Esophagus squamous epithelium (tissue), 4 donors: ENCODE measurements around the gene STS.
"Not testable (repeated sequence)": the region's sequence is repeated elsewhere in the genome, so short reads cannot be mapped to it uniquely, and the experiment has no call there.

Source experiments
- POLR2A ChIP-seq, 4 donors: fragments of 450-650 bp; IDR thresholded peaks; one replicate each; pipeline ENCODE4 v1.6.1; 2017; ENCODE audit warnings: antibody characterized with exemption in 4 of 4, mild to moderate bottlenecking in 4 of 4, moderate library complexity in 3 of 4
- TF ChIP-seq, protein P1 (sequence below), 6 experiments: fragments of 450-650 bp in 4 of 6; fragments of 200-600 bp in 2 of 6; sonication (generic) in 2 of 6; IDR thresholded peaks; one replicate each; pipeline ENCODE4 v1.5.1; 2016 to 2019; ENCODE audit warnings: antibody characterized with exemption in 6 of 6, mild to moderate bottlenecking in 4 of 6, moderate library complexity in 4 of 6

DNA sequence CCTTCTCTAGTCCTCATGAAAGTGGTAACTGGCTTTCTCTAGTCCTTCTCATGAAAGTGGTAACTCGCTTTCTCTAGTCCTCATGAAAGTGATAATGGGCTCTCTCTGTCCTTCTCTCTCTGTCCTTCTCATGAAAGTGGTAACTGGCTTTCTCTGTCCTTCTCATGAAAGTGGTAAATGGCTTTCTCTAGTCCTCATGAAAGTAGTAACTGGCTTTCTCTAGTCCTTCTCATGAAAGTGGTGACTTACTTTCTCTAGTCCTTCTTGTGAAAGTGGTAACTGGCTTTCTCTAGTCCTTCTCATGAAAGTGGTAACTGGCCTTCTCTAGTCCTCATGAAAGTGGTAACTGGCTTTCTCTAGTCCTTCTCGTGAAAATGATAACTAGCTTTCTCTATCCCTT is 31.3 kb downstream of the STS start:
- TF ChIP-seq, protein P1, sequence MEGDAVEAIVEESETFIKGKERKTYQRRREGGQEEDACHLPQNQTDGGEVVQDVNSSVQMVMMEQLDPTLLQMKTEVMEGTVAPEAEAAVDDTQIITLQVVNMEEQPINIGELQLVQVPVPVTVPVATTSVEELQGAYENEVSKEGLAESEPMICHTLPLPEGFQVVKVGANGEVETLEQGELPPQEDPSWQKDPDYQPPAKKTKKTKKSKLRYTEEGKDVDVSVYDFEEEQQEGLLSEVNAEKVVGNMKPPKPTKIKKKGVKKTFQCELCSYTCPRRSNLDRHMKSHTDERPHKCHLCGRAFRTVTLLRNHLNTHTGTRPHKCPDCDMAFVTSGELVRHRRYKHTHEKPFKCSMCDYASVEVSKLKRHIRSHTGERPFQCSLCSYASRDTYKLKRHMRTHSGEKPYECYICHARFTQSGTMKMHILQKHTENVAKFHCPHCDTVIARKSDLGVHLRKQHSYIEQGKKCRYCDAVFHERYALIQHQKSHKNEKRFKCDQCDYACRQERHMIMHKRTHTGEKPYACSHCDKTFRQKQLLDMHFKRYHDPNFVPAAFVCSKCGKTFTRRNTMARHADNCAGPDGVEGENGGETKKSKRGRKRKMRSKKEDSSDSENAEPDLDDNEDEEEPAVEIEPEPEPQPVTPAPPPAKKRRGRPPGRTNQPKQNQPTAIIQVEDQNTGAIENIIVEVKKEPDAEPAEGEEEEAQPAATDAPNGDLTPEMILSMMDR (IDR thresholded peaks at IDR 0.05) = not testable (repeated sequence)
- not testable (repeated sequence) for TF ChIP-seq POLR2A (IDR thresholded peaks at IDR 0.05)
